Fibroblast of lung (primary cell): ENCODE results near the gene IGLON5. TPM values are rescaled to one million over a fixed set of nuclear protein-coding genes. Genes with fewer than 3 reads are reported as not detected.

Experiments
- DNase-seq, 2 donors: peaks; one replicate each; pipeline versions ENCODE4 v3.0.0 to v3.0.0-alpha.2; 2010; ENCODE audit warnings: low read depth in 2 of 2
- H2AFZ ChIP-seq: 2 replicates; pipeline ENCODE4 v1.5.1; 2012; ENCODE audit warnings: low read length, control low read depth, inconsistent platforms
- H3K27ac ChIP-seq: 2 replicates; pipeline ENCODE4 v1.5.1; 2011; ENCODE audit warnings: low read length, control low read depth; ENCODE audit not compliant: insufficient read depth
- H3K27me3 ChIP-seq: 2 replicates; pipeline ENCODE4 v1.5.1; 2011; ENCODE audit warnings: mild to moderate bottlenecking, low read length; ENCODE audit not compliant: control insufficient read depth, insufficient read depth
- H3K36me3 ChIP-seq: 2 replicates; pipeline ENCODE4 v1.5.1; 2011; ENCODE audit warnings: low read length; ENCODE audit not compliant: control insufficient read depth, insufficient read depth
- H3K4me1 ChIP-seq: 2 replicates; pipeline ENCODE4 v1.5.1; 2011; ENCODE audit warnings: low read length; ENCODE audit not compliant: control insufficient read depth, insufficient read depth; ENCODE audit errors: extremely low read depth
- H3K4me2 ChIP-seq: 2 replicates; pipeline ENCODE4 v1.5.1; 2011; ENCODE audit warnings: low read length, control low read depth; ENCODE audit not compliant: insufficient read depth; ENCODE audit errors: extremely low read depth
- H3K4me3 ChIP-seq, 4 experiments: fragments of 200-600 bp in 1 of 4; sonication (generic) in 1 of 4; replicated peaks in 1 of 4; 2 replicates each; pipeline ENCODE4 v1.5.1; 2011 to 2016; ENCODE audit warnings: low read length in 4 of 4, low read depth in 3 of 4, mild to moderate bottlenecking in 3 of 4, control low read depth in 2 of 4, inconsistent platforms in 1 of 4, mixed read lengths in 1 of 4; ENCODE audit not compliant: insufficient read depth in 1 of 4; ENCODE audit errors: control extremely low read depth in 1 of 4
- H3K79me2 ChIP-seq: 2 replicates; pipeline ENCODE4 v1.5.1; 2012; ENCODE audit warnings: mild to moderate bottlenecking, low read length, inconsistent platforms; ENCODE audit not compliant: control insufficient read depth, insufficient read depth
- H3K9ac ChIP-seq: 2 replicates; pipeline ENCODE4 v1.5.1; 2011; ENCODE audit warnings: mild to moderate bottlenecking, low read length, control low read depth; ENCODE audit not compliant: insufficient read depth
- H3K9me3 ChIP-seq: 2 replicates; pipeline ENCODE4 v1.5.1; 2012; ENCODE audit warnings: low read depth, low read length; ENCODE audit not compliant: control insufficient read depth, insufficient read depth
- H4K20me1 ChIP-seq: 2 replicates; pipeline ENCODE4 v1.5.1; 2011; ENCODE audit warnings: low read length; ENCODE audit not compliant: control insufficient read depth, insufficient read depth; ENCODE audit errors: extremely low read depth
- EZH2 ChIP-seq: IDR thresholded peaks from 2 replicates; pipeline ENCODE4 v1.5.1; 2012; ENCODE audit warnings: low read length, control low read depth, mild to moderate bottlenecking; ENCODE audit errors: missing control alignments
- polyA plus RNA-seq, 2 donors: library from polyadenylated mRNA; depleted of rRNA in 1 of 2; stranded (reverse) in 1 of 2; unstranded in 1 of 2; fragments of >200 nt; gene quantifications; 2 replicates each; pipeline ENCODE4 v1.2.1, GENCODE V29; 2011 to 2012; ENCODE audit warnings: missing spikeins in 1 of 2
- total RNA-seq: library from RNA; depleted of rRNA; stranded (reverse); fragments of >200 nt; gene quantifications from 2 replicates; pipeline ENCODE4 v1.2.1, GENCODE V29; 2014
- TF ChIP-seq, protein P1 (sequence below), 2 donors: IDR thresholded peaks in 1 of 2; conservative IDR thresholded peaks in 1 of 2; 1 replicate in 1 of 2; 2 replicates in 1 of 2; pipeline ENCODE4 v1.5.1; 2011 to 2012; ENCODE audit warnings: low read length in 2 of 2, control low read depth in 1 of 2, inconsistent platforms in 1 of 2, low read depth in 1 of 2, mild to moderate bottlenecking in 1 of 2

IGLON5 gene
- total and polyA plus RNA-seq, 2 donors (not counting 1 experiment from before 2014, with no cell fraction given), result not detected

DNA sequence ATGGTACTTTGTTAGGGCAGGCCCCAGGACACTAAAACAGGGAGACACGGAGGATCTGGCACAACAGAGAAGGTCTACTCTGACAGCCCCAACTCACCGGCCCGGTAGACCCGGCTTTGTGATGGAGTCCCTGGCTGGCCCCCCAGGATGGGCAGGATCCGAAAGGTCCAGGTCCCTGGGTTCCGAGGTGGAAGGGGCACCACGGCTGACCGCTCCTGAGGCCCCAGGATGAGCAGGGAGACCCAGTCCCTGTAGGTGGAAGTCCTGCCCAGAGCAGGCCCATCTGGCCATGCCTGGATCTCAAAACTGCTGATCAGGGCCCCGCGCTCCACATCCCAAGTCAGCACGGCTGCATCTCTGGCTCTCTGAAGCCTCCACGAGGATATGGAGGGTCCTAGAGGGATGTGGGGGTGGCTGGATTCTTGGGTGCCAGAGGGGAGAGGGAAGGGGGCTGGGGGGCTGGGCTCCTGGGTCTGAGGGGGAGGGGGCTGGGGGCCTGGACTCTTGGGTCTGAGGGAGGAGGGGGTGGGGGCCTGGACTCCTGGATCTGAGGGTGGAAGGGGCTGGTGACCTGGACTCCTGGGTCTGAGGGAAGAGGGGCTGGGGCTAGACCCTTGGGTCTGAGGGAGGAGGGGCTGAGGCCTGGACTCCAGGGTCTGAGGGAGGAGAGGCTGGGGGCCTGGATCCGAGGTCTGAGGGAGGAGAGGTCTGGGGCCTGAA, 25.9 kb downstream of the IGLON5 start:
- Histone ChIP-seq H2AFZ (no peak overlapping the region), H3K27me3 (no peaks in the 10 kb centered on the region), H3K4me3 (no peak overlapping the region), H3K79me2 (no peaks in the 10 kb centered on the region), H3K4me1 (peaks cover 6% of the 10 kb centered on the region), H3K4me2 (no peak overlapping the region), H4K20me1 (no peaks in the 10 kb centered on the region), H3K9ac (no peak overlapping the region), H3K9me3 (no peaks in the 10 kb centered on the region), H3K36me3 (no peaks in the 10 kb centered on the region), H3K27ac (no peak overlapping the region)
- DNase-seq, result no peak
- TF ChIP-seq, protein P1, sequence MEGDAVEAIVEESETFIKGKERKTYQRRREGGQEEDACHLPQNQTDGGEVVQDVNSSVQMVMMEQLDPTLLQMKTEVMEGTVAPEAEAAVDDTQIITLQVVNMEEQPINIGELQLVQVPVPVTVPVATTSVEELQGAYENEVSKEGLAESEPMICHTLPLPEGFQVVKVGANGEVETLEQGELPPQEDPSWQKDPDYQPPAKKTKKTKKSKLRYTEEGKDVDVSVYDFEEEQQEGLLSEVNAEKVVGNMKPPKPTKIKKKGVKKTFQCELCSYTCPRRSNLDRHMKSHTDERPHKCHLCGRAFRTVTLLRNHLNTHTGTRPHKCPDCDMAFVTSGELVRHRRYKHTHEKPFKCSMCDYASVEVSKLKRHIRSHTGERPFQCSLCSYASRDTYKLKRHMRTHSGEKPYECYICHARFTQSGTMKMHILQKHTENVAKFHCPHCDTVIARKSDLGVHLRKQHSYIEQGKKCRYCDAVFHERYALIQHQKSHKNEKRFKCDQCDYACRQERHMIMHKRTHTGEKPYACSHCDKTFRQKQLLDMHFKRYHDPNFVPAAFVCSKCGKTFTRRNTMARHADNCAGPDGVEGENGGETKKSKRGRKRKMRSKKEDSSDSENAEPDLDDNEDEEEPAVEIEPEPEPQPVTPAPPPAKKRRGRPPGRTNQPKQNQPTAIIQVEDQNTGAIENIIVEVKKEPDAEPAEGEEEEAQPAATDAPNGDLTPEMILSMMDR (conservative IDR thresholded peaks at IDR 0.05 in 1 of 2, IDR thresholded peaks at IDR 0.05 in 1 of 2; ENCODE audit: low read depth in 1 of 2, low read length in 2 of 2), result no peak
- TF ChIP-seq EZH2, result no peak

DNA sequence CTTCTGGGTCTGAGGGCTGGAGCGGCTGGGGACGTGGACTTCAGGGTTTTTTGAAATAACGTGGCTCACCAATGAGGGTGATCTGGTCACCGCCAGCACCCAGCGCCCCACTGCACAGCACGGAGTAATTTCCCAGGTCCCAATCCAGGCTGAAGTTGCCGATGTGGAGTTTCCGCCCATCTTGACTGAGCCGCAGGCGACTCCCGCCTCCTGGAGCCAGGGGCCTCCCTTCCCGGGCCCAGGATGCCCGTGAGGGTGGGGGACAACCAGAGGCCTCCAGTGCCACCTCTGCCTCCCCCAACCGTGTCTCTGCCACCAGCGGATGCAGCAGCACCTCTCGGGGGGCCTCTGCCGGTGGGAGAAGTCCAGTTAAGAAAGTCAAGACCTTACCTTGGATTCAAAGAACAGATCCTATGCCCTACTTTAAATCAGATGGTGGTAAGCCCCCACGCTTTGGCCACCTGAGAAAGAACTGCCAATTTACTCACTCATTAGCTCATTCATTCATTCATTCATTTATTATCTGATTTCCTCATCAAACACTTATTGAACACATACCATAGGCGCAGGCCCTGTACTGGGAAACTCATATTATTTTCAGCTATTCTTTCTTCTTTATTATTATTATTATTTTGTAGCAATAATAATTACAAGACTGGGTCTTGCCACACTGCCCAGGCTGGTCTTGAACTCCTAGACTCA, 26.6 kb downstream of the IGLON5 start:
- Histone ChIP-seq H3K4me3 (no peak overlapping the region), H3K27me3 (no peaks in the 10 kb centered on the region), H3K4me2 (no peak overlapping the region), H3K36me3 (no peaks in the 10 kb centered on the region), H4K20me1 (no peaks in the 10 kb centered on the region), H3K4me1 (peaks cover 6% of the 10 kb centered on the region), H2AFZ (no peak overlapping the region), H3K9ac (no peak overlapping the region), H3K27ac (no peak overlapping the region), H3K9me3 (no peaks in the 10 kb centered on the region), H3K79me2 (no peaks in the 10 kb centered on the region)
- TF ChIP-seq, protein P1 (conservative IDR thresholded peaks at IDR 0.05 in 1 of 2, IDR thresholded peaks at IDR 0.05 in 1 of 2; ENCODE audit: low read depth in 1 of 2, low read length in 2 of 2), result no peak
- TF ChIP-seq EZH2, result no peak
- no peak for DNase-seq

DNA sequence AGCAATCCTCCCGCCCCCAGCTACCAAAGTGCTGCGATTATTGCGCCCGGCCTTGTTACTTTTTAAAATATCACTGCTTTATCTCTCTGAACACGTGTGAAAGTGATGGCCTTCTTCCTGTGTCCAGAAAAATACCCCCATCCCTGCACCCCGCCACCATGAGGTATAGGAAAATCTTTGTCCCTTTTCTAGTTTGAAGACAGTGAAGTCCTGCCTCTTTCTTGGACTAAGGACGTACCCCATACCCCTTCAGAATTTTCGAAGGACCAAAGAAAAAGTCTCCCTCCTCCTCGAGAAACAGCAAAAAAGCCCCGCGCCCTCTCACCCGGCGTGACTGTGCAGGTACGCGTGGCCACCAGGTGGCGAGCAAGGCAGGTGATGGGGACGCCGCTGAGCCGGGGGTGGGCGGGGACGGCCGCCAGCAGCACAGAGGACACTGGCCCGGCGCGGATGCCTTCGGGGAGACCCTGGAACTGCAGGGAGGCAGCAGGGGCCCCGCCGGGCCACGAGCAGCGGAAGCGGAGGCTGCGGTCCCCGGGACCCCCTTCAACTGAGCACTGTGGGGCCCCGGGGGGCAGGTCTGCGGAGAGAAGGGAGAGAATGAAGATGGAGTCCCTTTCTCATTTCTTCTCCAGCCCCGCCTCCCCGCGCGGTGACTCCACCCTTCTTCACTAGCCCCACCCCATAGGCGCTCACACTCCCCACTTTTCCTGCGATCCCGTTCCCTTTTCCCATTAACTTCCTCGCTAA, 27.3 kb downstream of the IGLON5 start:
- Histone ChIP-seq H3K9ac (no peak overlapping the region), H2AFZ (peak overlapping the region; percentile 82), H3K27ac (no peak overlapping the region), H3K27me3 (no peaks in the 10 kb centered on the region), H3K4me3 (peak overlapping the region; percentile 41 to 79 (median 68)), H3K9me3 (no peaks in the 10 kb centered on the region), H3K4me2 (peak overlapping the region; percentile 95), H4K20me1 (no peaks in the 10 kb centered on the region), H3K4me1 (peaks cover 6% of the 10 kb centered on the region), H3K79me2 (no peaks in the 10 kb centered on the region), H3K36me3 (no peaks in the 10 kb centered on the region)
- DNase-seq, result peak; percentile 64 to 69
- TF ChIP-seq, protein P1 (conservative IDR thresholded peaks at IDR 0.05 in 1 of 2, IDR thresholded peaks at IDR 0.05 in 1 of 2; ENCODE audit: low read depth in 1 of 2, low read length in 2 of 2), result peak; percentile 60 to 66
- no peak for TF ChIP-seq EZH2
